Measurements from ENCODE around the gene PDILT. TPM values are rescaled to one million over a fixed set of nuclear protein-coding genes. Genes with fewer than 3 reads are reported as not detected.

Gene PDILT
- total and polyA plus RNA-seq, 9 of the 15 experiments (the other 6 are each of a cell fraction or from before 2014, with no cell fraction given): not detected

GRCh38 chr16:20332411-20332810 lies 72.1 kb downstream of the PDILT start:
- DNase-seq (ENCODE audit: extremely low read depth in 1 of 4, low spot score in 3 of 4) (no peak), FAIRE-seq (no peak), ATAC-seq (no peak)
- BruUV-seq (replicated peaks): no TSS peak
- in situ Hi-C loops (cut with MboI) (no loop called here), intact Hi-C loops (cut with micrococcal nuclease) (no loop called here)
- Histone ChIP-seq H2AFZ (ENCODE audit: low read depth, low read length) (no peak overlapping the region), H3K27me3 (ENCODE audit: control insufficient read depth in 2 of 2, insufficient read depth in 2 of 2, low read length in 2 of 2) (0 out of 5 replicates have a peak, but pooled peaks cover 0 to 2% of the 10 kb centered on the region in 2 experiments), H3K9ac (ENCODE audit: insufficient read depth in 1 of 2, low read depth in 2 of 2, low read length in 2 of 2) (no peak overlapping the region), H3K79me2 (ENCODE audit: control insufficient read depth, insufficient read depth, low read length) (no peaks in the 10 kb centered on the region), H3K27ac (ENCODE audit: extremely low read depth, low read depth, low read length) (no peak overlapping the region), H4K20me1 (replicated peaks; ENCODE audit: control insufficient read depth, insufficient read depth, low read length) (no peaks in the 10 kb centered on the region), H3K9me1 (ENCODE audit: control insufficient read depth, insufficient read depth, low read length) (no peaks in the 10 kb centered on the region), H3K9me3 (replicated peaks; ENCODE audit: control insufficient read depth, insufficient read depth, low read depth, low read length) (no peaks in the 10 kb centered on the region), H3K4me2 (ENCODE audit: insufficient read depth, low read length) (no peak overlapping the region), H3K4me3 (no peak overlapping the region), H3K4me1 (replicated peaks in 1 of 2; ENCODE audit: control insufficient read depth in 2 of 2, insufficient read depth in 2 of 2, low read length in 2 of 2) (no peaks in the 10 kb centered on the region), H3K36me3 (ENCODE audit: control insufficient read depth, insufficient read depth, low read length) (no peaks in the 10 kb centered on the region)
- 0% methylated on average over 5 of the region's 8 CpGs for WGBS (ENCODE audit: insufficient coverage, low coverage, missing lambda C conversion rate)
- POLR2A ChIA-PET: no interaction called here
- TF ChIP-seq ERF (CRISPR knock-in tag; IDR thresholded peaks at IDR 0.05): no peak
- TF ChIP-seq TOE1 (IDR thresholded peaks at IDR 0.05; ENCODE audit: borderline replicate concordance): no peak
- TF ChIP-seq TOE1 (CRISPR knock-in tag; IDR thresholded peaks at IDR 0.05; ENCODE audit: borderline replicate concordance, low read depth): no peak
- TF ChIP-seq NCOA4 (IDR thresholded peaks at IDR 0.05; ENCODE audit: partially characterized antibody): no peak
- no peak for TF ChIP-seq SMAD1 (IDR thresholded peaks at IDR 0.05; ENCODE audit: low read depth, low read length, partially characterized antibody)
- TF ChIP-seq RAD51 (IDR thresholded peaks at IDR 0.05; ENCODE audit: borderline replicate concordance, low read depth): no peak
- no peak for TF ChIP-seq ZNF830 (CRISPR knock-in tag; IDR thresholded peaks at IDR 0.05)
- TF ChIP-seq CC2D1A (IDR thresholded peaks at IDR 0.05): no peak
- no peak for TF ChIP-seq ELF1 (tag; IDR thresholded peaks at IDR 0.05)
- TF ChIP-seq MEF2A (IDR thresholded peaks at IDR 0.05; ENCODE audit: control insufficient read depth, low read depth, low read length): no peak
- no peak for TF ChIP-seq ILK (tag; IDR thresholded peaks at IDR 0.05; ENCODE audit: borderline replicate concordance, low read depth)
- TF ChIP-seq NR2C1 (IDR thresholded peaks at IDR 0.05): no peak
- no peak for TF ChIP-seq NR2C1 (tag; IDR thresholded peaks at IDR 0.05)
- TF ChIP-seq ZNF717 (CRISPR knock-in tag; IDR thresholded peaks at IDR 0.05): no peak
- no peak for TF ChIP-seq SREBF1 (IDR thresholded peaks at IDR 0.05; ENCODE audit: borderline replicate concordance, low read depth, low read length)
- no peak for TF ChIP-seq SMARCE1 (IDR thresholded peaks at IDR 0.05)
- TF ChIP-seq DMBX1 (CRISPR knock-in tag; IDR thresholded peaks at IDR 0.05; ENCODE audit: borderline replicate concordance): no peak
- TF ChIP-seq COPS2 (conservative IDR thresholded peaks at IDR 0.05): no peak
- no peak for TF ChIP-seq ZNF24 (IDR thresholded peaks at IDR 0.05)
- CTCF ChIA-PET (ENCODE audit: low intra/inter-chr PET ratio): no interaction called here
